Measurements from ENCODE around the gene ASTE1.
"Not testable (repeated sequence)": the region's sequence is repeated elsewhere in the genome, so short reads cannot be mapped to it uniquely, and the experiment has no call there.

Gene ASTE1

GRCh38 chr3:131007782-131008181 is 18.8 kb downstream of the ASTE1 start:
- DNase-seq, result no peak

DNA sequence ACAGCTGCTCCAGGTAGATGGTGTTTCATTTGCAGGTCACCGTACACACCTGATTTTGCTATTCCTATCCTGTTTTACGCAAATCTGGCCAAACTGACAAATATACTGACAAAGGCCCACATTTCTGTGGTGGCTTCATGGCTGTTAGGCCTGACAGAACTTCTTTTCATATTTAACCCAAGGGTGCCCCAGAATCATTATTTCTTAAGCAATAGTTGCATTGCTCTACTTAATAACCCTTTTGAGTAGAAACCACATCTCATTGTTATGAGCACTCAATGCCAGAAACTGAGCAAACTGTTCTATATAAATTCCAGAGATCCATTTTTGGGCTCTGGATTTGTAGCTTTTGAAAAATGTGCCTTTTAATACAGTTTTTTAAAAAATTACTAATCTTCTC is 19.4 kb downstream of the ASTE1 start:
- DNase-seq, result no peak

GRCh38 chr3:131004603-131005002 is 22.0 kb downstream of the ASTE1 start:
- no peak for DNase-seq

DNA sequence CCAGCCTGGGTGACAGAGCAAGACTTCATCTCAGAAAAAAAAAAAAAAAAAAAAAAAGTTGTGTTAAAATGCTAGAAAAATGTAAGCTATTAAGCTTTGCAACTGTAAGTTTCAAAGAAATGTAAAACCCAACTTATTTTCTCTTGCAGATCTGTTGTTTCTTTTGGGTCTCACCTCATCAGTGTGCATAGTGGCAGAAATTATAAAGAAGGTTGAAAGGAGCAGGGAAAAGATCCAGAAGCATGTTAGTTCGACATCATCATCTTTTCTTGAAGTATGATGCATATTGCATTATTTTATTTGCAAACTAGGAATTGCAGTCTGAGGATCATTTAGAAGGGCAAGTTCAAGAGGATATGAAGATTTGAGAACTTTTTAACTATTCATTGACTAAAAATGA is 25.6 kb downstream of the ASTE1 start:
- DNase-seq, result no peak

DNA sequence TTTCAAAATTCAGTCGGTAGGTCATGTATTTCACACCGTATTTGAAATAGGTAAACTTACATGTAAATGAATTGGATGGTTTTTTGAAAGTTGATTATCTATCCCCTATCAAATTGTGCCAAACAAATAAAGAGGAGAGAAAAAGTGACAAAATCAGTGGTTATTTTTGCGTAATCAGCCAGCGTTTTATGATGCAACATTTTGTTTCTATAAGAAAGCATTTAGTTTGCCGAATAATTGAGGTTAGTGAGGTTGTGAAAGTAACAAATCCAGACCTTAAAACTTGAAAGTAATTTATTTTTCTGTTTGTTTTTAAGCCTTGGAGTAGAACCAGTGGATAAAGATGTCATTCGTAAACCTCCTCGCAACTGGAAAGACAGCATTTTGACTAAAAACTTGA is 29.3 kb downstream of the ASTE1 start:
- DNase-seq, result peak; percentile 71

DNA sequence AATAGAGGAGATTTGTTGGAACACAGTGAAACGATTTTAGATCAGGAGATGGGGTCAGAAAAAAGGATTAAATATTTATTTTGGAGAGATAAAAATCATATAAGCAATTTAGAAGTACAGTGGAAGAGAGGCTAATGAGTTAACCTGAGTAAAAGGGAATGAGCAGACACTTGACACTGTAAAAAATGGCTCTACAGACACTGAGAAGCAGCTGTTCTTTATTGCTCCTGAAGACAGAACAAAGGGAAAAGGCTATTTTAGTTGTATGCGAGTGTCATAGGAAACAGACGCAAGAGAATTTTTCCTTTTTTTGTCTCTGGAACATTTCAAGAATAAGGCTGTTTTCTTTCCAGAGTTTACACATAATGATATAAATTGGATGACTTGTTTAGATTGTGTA is 34.3 kb downstream of the ASTE1 start:
- no peak for DNase-seq

- DNase-seq, result no peak
Observed at GRCh38 chr3:130991126-130991525, 35.5 kb downstream of the ASTE1 start.

GRCh38 chr3:130990282-130990681 is 36.3 kb downstream of the ASTE1 start:
- no peak for DNase-seq

- DNase-seq, result no peak
Observed at GRCh38 chr3:130981469-130981868, 45.2 kb downstream of the ASTE1 start.

- DNase-seq, result no peak
Observed at GRCh38 chr3:130979117-130979516, 47.5 kb downstream of the ASTE1 start.

GRCh38 chr3:130976706-130977105 is 49.9 kb downstream of the ASTE1 start:
- no peak for DNase-seq

DNA sequence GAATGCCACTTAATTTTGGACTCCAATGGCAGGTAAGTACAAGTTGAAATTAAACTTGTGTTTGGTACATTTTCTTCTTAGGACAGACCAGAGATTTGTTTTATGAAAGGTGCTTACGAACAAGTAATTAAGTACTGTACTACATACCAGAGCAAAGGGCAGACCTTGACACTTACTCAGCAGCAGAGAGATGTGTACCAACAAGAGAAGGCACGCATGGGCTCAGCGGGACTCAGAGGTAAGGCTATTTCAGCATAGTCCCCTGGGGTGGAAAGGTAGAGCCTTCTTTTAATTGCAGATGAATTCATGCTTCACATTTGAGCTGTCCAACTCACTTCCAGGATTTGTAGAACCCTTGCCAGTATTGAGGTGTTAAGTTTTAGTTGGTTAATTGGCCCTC is 51.4 kb downstream of the ASTE1 start:
- no peak for DNase-seq

DNA sequence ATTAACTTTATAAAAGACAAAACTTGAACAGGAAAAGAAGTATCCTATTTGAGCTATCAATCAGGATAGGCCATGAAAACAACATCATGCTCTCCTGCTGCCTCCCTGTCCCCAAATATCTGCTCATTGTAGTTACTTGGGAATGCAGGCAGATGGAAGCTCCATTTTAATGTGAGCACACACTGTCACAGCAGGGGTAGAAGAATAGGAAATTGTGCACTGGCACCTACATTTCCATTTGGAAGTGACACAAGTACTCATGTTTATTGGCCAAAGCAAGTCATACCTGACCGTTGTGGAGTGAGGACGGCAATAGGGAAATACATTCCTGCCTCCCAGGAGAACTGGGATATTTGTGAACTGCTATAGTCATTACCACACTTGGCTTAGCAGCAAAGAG is 52.4 kb downstream of the ASTE1 start:
- DNase-seq, result no peak

DNA sequence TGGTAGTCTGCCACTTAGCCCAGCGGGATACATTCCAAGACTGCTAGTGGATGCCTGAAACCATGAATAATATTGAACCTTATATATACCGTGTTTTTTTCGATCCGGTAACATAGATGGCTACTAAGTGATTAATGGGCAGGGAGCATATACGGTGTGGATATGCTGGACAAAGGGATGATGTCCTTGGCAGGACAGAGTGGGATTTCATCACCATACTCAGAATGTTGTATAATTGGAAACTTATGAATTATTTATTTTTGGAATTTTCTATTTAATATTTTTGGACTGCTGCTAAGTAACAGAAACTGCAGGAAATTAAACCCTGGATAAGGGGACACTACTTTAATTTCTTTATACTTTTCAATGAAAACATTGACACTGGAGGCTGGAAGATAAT is 53.2 kb downstream of the ASTE1 start:
- no peak for DNase-seq

DNA sequence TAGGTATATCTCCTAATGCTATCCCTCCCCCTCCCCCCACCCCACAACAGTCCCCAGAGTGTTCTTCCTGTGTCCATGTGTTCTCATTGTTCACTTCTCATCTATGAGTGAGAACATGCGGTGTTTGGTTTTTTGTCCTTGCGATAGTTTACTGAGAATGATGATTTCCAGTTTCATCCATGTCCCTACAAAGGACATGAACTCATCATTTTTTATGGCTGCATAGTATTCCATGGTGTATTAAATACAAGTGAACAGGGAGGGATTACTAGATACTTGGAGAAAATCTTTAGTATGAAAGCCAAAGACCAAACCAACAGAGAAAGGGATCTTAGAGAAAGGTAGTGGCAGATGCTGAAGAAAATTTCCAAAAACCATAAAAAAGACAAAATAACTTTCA is 54.0 kb downstream of the ASTE1 start:
- not testable (repeated sequence) for DNase-seq

DNA sequence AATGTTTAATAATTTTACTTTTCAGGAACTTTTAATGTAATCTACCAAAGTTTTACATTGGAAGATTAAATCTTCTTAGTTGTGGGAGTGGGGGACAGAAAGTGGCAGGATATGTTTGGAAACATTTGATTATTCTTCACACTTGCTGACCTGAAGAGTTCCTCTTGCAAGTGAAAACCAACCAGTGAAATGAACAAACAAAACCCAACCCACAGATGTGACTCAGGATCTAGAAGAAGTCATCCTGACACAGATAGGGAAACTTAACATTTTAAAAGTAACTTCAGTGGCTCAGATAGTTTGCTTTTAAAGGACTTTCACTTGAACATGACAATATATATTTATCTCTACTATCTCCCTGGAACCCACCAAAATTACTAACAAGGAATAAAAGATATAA is 55.4 kb downstream of the ASTE1 start:
- DNase-seq, result peak; percentile 43

DNA sequence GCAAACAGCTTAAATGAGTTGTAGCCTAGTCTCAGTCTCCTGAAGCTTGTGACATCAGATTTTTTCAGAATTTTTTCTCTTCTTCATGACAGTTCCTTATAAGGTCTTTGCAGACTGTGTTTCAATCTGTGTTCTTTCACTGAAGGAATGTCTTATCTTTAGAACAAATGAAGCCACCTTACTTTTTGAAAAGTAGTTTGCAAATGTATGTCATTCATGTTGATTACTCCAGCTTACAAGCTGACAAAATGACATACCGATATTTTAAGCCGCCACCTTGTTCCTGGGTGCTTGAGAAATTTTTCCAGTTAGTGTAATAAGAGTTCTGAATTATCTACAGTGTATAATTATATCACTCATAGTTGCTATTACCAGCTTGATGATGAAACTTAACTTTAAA is 57.0 kb downstream of the ASTE1 start:
- no peak for DNase-seq

DNA sequence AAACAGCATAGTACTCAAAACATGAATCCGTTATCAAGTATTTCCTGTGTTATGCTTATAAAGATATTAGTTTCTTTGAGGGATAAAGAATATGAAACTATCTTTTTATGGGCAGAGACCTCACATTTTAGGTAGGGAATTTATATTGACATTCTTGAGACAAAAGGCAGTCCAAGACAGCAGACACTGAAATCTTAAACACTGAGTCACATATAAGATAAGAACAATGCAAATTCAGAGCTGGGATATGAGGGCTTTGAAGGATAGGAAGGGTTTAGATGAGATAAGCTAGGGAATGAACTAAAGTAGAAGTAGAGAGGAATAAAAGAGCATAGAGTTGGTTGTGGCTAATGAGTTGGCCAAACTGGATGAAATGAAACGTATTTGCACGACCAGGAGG is 58.4 kb downstream of the ASTE1 start:
- DNase-seq, result no peak

DNA sequence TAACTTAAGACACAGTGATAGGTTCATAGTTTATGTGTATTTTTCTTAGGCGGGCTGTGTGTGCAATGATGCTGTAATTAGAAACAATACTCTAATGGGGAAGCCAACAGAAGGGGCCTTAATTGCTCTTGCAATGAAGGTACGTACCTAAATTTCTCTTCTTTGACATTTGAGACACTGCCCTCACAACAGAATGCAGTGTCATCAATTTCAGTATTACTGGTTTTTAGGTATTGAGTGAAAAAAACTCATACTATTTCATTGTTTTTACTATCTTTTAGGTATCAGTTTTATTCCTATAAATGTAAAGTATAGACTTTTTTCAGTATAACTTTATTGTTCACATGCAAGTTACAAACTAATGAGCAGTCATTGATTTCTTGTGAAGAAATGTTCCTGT is 59.3 kb downstream of the ASTE1 start:
- DNase-seq, result no peak

- peak; percentile 86 for DNase-seq
Observed at GRCh38 chr3:130963878-130964277, 62.7 kb downstream of the ASTE1 start.

All from inflammatory macrophage treated with lipopolysaccharide for 4 hours (primary cell).